ENCODE measurements around the gene GNAO1.

Gene GNAO1

DNA sequence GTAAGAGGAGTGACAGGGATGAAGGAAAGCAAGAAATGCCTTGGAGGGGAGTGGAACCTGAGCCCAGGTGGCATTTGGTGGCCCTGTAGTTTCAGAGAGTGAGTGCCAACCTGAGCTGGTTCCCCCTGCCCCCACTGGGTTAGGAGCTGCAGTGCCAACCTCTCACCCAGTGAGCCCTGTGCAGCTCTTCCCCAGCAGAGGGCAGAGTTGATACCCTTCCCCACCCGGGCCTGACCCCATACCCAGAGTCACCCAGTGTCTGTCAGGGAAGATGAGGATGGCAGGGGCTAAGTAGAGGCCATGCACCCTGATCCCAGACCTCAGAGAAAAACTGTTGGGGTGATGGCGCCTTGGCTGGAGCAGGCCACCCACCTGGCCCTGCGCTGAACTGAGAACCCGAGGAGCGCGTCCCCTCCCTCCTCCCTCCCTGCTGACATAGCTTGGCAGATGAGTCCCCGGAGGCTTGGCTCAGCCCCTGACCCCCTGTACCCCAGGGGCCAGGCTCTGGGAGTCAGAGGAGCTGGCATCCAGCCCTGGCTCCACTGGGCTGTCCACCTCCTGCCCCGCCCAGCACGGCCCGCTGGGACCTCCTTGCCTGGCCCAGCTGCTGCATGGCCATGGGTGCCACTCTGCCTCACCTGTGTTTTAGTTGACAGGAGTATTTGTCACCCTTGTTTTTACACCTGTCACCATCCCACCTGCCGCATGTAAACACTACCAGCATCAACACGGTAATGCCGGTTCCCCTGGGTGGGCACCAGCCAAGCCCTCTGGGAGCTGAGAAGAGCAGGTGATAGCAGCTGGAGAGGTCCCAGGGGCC, 120.1 kb downstream of the GNAO1 start:
- no peak for DNase-seq (ENCODE audit: low spot score)

GRCh38 chr16:56312028-56312300, 120.7 kb downstream of the GNAO1 start:
- no peak for DNase-seq (ENCODE audit: low spot score)

- DNase-seq (ENCODE audit: low spot score), result no peak
These were observed 121.3 kb downstream of the GNAO1 start for GRCh38 chr16:56312556-56312955.

GRCh38 chr16:56314244-56314850, 123.1 kb downstream of the GNAO1 start:
- DNase-seq (ENCODE audit: low spot score), result no peak

GRCh38 chr16:56315955-56316354, 124.7 kb downstream of the GNAO1 start:
- DNase-seq (ENCODE audit: low spot score), result no peak

- no peak for DNase-seq (ENCODE audit: low spot score)
These were observed 125.3 kb downstream of the GNAO1 start for GRCh38 chr16:56316545-56316944.

DNA sequence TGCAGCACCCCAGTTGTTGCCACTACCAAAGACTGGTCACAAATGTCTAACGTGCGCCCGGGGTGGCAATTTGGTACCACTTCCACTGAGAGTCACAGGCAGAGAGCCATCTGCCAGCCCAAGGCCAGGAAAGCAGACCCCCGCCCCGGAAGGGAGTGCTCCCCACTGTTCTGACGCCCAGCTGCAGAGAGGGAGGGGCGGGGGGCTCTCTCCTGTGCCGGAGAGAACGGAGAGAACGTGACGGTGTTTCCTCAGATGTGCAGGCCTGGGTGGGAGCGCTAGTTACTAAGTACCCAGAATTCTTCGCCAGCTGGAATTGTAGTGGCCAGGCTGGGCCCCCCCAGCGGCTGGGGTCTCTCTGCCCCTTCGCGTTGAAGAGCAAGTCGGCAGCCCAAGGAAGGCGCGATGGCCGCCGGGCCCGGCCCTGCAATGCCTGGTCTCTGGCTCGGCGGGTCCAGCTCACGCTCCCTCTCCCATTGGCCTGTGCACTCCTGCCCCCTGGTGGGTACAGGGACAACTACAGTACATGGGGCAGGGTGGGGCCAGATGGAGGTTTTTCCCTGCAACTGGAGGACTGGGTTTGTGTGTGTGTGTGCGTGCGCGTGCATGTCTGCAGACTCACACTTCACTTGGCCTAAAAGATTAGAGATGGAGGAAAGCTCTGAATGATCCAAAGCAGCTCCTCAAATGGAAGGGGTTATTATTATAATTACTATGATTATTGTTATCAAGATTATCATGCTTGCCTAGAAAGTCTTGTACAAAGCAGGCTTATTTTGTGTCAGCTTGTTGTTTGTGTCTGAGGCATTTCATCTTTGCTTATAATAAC, 126.9 kb downstream of the GNAO1 start:
- peak; percentile 76 for DNase-seq (ENCODE audit: low spot score)

- DNase-seq (ENCODE audit: low spot score), result no peak
These were observed 127.5 kb downstream of the GNAO1 start for GRCh38 chr16:56318827-56319140.

DNA sequence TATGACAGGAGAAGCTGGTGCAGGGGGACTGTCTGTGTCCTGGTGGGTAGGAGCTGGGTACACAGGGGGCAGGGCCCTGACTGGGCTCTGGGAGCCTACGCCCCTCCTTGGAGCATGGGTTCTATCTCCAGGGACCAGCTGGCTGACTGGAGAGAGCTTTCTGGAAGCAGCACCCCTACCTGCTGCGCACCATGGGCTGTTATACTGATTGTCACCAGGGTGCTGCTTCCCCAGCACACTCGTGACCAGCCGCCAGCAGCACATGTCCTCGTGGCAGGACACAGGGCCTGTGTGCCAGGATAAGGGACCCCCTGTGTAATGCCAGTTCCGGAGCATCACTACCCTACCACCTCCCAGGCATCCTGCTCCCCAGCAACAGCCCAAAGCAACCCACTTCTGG, 128.1 kb downstream of the GNAO1 start:
- DNase-seq (ENCODE audit: low spot score), result no peak

DNA sequence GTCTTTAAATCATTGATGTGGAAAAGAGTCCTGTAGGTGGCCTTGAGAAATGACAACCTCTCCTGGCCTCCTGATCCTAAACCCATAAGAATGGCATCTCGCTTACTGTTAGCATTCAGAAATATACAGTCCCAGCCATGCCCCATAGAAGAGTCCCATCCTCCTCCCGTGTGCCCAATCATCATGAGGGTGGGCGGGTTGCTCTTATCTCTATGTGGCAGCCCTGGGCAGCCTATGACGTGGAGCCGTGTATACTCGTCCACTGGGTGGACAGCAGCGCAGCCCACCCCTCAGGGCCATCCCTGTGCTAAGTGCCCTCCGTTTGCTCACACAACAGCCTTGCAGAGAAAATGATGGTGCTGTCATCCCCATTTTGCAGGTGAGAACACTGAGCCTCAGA, 128.8 kb downstream of the GNAO1 start:
- DNase-seq (ENCODE audit: low spot score), result no peak

DNA sequence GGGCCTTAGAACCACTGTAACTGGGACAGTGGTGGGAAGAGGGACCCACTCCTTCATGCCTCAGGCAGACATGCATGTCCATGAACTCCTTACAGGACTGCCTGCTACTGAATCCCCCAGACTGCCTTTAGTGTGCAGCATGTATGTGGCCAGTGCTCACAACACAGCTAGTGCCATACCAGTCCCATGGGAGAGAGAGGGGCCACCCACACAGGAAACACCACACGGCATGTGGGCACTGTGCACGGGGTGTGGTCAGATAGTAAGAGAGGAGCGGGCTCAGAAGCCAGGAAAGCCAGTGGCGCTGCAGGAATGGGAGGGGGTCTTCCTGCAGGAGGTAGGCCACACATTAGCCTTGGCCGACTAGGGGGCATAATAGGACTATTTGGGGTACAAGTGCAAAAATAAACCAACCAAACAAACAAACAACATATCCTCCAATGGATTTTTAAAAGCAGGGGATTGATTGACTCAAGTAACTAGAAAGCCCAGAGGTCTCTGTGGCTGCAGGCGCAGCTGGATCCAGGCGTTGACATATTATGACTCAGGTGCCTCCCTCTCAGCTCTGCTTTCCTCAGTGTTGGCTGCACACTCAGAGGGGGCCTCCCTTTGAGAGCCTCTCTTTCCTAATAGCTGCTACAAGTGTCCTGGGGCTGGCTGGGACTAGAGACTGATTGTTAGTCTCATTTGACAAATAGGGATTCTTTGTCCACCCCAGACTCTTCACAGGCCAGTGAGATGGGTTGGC, 129.7 kb downstream of the GNAO1 start:
- no peak for DNase-seq (ENCODE audit: low spot score)

GRCh38 chr16:56321571-56321970, 130.3 kb downstream of the GNAO1 start:
- DNase-seq (ENCODE audit: low spot score), result no peak

DNA sequence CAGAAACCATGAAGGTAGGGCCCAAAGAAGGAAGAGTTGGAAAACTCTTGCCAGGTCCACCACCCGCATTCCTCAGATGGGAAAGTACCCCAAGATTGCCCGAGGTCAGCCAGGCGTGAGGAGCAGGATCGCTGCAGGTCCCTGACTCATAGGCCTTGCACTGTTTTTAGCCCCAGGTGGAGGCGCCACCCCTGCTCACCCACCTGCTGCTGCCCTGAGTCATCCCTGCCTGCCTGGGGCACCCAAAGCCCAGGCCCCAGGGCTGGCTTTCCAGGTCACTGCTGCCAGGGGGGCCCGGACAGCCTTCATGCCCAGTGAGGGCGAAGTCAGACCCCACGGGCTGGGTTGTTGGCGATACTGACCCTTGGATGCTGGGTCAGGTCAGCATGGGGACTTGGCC, 133.1 kb downstream of the GNAO1 start:
- DNase-seq (ENCODE audit: low spot score), result no peak

GRCh38 chr16:56325956-56326355, 134.7 kb downstream of the GNAO1 start:
- no peak for DNase-seq (ENCODE audit: low spot score)

GRCh38 chr16:56327071-56327928, 136.0 kb downstream of the GNAO1 start:
- DNase-seq (ENCODE audit: low spot score), result no peak

GRCh38 chr16:56327929-56328258, 136.6 kb downstream of the GNAO1 start:
- no peak for DNase-seq (ENCODE audit: low spot score)

GRCh38 chr16:56328276-56329022, 137.2 kb downstream of the GNAO1 start:
- DNase-seq (ENCODE audit: low spot score), result no peak

GRCh38 chr16:56329887-56330286, 138.6 kb downstream of the GNAO1 start:
- no peak for DNase-seq (ENCODE audit: low spot score)

DNA sequence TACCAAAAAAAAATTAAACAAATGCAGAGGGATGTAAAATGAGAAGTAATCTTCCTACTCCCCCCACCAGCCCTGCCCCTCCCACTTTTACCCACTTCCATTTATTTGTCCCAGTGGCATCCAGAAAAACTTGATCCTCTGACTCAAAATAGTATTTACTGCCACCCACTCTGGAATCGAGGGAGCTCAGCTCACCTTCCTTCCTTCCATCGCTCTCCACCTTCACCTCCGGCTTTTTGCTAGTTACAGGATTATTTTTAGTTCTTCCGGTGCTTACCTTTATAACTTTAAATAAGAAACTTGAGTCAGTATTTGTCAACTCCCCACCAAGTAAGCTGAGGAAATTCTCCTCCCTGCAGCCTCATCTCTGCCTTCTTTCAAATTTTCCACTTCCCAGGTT, 139.2 kb downstream of the GNAO1 start:
- DNase-seq (ENCODE audit: low spot score), result no peak

- DNase-seq (ENCODE audit: low spot score), result no peak
These were observed 140.1 kb downstream of the GNAO1 start for GRCh38 chr16:56331399-56331798.

- DNase-seq (ENCODE audit: low spot score), result no peak
These were observed 140.6 kb downstream of the GNAO1 start for GRCh38 chr16:56331915-56332314.

All from SK-N-DZ (cell line).